ENCODE data around the gene HTD2.
A peak's percentile ranks its signal among the peaks of the same experiment; 100 is the strongest.
"Not testable (repeated sequence)": the region's sequence is repeated elsewhere in the genome, so short reads cannot be mapped to it uniquely, and the experiment has no call there.

HTD2 gene

DNA sequence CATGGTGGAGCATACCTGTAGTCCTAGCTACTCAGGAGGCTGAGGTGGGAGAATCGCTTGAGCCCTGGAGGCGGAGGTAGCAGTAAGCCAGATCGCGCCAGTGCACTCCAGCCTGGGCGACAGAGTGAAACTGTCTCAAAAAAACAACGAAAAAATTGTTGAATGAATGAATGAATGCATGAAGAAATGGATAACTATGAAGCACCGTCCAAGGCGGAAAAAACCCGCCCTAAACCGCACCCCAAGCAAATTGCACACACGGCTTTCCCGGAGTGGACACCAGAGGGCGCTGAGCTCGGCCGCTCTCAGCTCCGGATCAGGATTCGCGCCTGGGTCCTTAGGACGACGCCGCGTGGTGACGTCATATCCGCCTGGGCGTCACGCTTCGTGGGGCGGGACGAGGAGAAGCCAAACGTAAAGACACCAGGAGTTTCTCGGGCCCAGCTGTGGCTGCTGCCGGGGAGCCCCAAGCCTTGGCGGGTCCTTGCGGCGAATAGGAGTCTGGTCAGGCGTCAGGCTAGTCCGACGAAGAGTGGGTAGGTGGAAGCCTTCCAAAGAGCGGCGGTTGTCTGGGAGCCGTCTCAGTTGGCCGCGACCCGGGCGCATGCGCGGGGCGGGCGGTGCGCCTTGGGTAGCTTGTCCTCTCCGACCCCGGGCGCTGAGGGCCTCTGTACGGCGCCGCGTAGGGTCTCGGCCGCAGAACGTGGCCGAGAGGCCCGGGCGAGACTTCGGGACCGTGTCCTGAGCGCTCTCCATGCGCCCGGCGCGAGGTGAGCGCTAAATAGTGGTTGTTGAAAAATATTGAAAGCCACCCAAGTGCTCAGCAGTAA lies at the start of gene HTD2, which contains the start of gene RPP14:
HTD2 (plus strand) TSS at position 639 of the 830 bp plus-strand sequence. CDS start 11,094 bp downstream, outside the sequence.
RPP14 (plus strand) TSS at position 364 of the 830 bp plus-strand sequence. CDS start 4,085 bp downstream, outside the sequence.
- no peak for TF ChIP-seq Cebpa-rat (IDR thresholded peaks at IDR 0.05)
- Histone ChIP-seq H3K4me3 (peak within 1 kb of the TSS; percentile 84), H3K27me3 (no peaks in the 10 kb centered on the region), H3K4me1 (peaks cover 21% of the 10 kb centered on the region), H3K9ac (peak within 1 kb of the TSS; percentile 94), H3K27ac (peak within 1 kb of the TSS; percentile 97), H3K9me3 (peaks cover 9% of the 10 kb centered on the region), H3K4me2 (peak within 1 kb of the TSS; percentile 91), H3K36me3 (peaks cover 32% of the 10 kb centered on the region), H4K20me1 (peaks cover 40% of the 10 kb centered on the region)

DNA sequence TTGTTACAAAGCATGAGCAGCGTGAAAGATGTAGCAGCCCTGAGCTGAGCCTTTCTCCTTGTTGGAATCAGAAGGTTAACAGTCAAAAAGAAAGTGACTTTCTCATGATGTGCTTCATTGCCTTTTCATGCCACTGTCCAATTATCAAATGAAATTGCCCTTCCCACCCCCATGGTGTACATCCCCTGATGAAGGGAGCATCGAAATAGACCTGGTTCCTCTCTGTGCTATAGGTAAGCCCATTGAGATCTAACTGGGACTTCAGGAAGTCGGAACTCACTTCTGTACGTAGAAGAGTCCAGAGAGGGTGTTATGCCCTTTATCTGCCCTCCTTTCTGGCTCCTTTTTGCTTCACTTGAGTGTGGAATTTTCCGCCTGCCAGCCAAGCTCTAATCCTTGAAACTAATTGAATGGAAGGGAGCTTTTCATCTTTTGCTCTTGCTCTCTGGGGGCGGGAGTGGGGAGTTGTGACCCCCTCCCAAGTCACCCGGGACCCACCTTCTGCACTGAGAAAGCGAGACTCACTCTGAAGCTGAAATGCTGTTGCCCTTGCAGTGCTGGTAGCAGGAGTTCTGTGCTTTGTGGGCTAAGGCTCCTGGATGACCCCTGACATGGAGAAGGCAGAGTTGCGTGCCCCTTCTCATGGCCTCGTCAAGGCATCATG lies 47.8 kb upstream of the HTD2 start:
- Histone ChIP-seq H3K9ac (no peak overlapping the region), H3K4me3 (no peak overlapping the region), H3K4me1 (no peaks in the 10 kb centered on the region), H4K20me1 (no peaks in the 10 kb centered on the region), H3K9me3 (no peaks in the 10 kb centered on the region), H3K4me2 (no peak overlapping the region), H3K27me3 (no peaks in the 10 kb centered on the region), H3K27ac (no peak overlapping the region), H3K36me3 (peaks cover 30% of the 10 kb centered on the region)
- no peak for TF ChIP-seq Cebpa-rat (IDR thresholded peaks at IDR 0.05)

DNA sequence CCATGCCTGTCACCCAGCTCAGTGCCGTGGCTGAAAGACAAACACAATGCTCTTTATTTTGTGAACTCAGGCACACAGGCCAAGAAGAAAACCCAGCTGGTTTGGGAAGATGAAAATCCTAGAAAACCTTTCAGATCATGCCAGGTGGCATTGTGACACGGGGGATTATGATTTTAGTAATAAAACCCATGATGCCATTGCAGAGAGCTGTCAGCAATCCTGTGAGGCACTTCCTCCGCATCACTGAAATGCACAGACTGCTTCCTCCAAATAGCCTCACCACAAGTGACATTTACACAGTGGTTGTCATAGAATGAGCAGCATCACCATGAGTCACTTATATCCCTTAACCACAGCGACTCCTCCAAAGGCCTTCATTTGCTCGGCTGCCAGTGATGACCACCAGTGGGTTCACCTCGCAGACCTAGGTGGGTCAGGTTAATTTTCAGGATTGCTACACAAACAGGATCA lies 46.0 kb upstream of the HTD2 start:
- H3K4me2 ChIP-seq, result no peak overlapping the region
- no peaks in the 10 kb centered on the region for H3K27me3 ChIP-seq
- no peak overlapping the region for H3K4me3 ChIP-seq
- no peaks in the 10 kb centered on the region for H3K4me1 ChIP-seq
- H3K9ac ChIP-seq, result no peak overlapping the region
- H3K36me3 ChIP-seq, result peaks cover 30% of the 10 kb centered on the region
- no peaks in the 10 kb centered on the region for H3K9me3 ChIP-seq
- TF ChIP-seq Cebpa-rat (IDR thresholded peaks at IDR 0.05), result no peak
- no peaks in the 10 kb centered on the region for H4K20me1 ChIP-seq
- H3K27ac ChIP-seq, result no peak overlapping the region

DNA sequence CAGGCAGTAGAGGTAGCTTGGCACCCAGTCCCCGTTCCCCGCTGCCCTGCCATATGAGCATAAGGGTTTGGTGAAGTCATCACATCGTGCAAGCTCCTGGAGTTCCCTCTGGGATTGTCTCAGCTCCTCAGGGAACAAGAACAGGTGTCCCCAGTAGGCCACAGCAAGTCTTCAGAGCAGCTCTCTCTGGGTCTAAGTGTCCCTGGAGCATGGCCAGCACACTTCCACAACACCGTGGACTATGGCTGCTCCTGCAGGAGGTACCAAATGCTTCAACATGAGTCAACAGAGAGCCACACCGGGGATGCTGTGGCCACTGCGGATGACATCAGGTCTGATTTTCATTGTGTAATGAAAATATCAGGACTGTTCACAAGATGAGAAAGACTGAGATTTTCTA lies 45.6 kb upstream of the HTD2 start:
- no peak overlapping the region for H3K4me3 ChIP-seq
- TF ChIP-seq Cebpa-rat (IDR thresholded peaks at IDR 0.05), result no peak

DNA sequence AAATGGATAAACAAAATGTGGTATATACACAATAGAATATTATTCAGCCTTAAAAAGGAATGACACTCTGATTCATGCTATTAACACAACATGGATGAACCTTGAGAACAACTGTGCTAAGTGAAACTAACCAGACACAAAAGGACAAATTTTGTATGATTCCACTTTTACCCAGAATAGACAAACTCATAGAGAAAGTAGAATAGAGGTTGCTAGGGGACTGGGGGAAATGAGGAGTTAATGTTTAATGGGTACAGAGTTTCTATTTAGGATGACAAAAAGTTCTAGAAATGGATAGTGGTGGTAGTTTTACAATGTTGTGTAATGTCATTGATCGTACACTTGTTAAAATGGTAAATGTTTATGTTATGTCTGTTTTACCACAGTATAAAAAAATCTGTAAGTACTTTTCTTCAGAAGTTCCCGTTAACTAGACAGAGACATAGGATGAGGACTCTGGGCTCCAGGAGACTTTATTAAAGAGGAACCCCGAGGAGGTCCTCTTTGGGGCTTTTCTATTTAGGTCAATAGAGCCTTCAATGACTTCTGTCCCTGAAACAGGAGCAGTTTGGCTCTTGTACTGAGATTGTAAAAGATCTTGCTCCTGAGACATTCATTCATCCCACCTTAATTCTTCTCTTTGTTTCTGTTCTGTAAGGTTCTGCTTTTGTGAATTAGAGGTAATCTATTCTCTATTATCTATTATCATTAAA lies 44.2 kb upstream of the HTD2 start:
- no peak for TF ChIP-seq Cebpa-rat (IDR thresholded peaks at IDR 0.05)
- no peaks in the 10 kb centered on the region for H3K27me3 ChIP-seq

More for the DNA sequence above, 45.6 kb upstream of the HTD2 start:
- H3K27me3 ChIP-seq, result no peaks in the 10 kb centered on the region
- no peak overlapping the region for H3K27ac ChIP-seq
- no peaks in the 10 kb centered on the region for H4K20me1 ChIP-seq
- peaks cover 30% of the 10 kb centered on the region for H3K36me3 ChIP-seq
- no peak overlapping the region for H3K4me2 ChIP-seq
- no peak overlapping the region for H3K9ac ChIP-seq
- H3K9me3 ChIP-seq, result no peaks in the 10 kb centered on the region
- H3K4me1 ChIP-seq, result no peaks in the 10 kb centered on the region

DNA sequence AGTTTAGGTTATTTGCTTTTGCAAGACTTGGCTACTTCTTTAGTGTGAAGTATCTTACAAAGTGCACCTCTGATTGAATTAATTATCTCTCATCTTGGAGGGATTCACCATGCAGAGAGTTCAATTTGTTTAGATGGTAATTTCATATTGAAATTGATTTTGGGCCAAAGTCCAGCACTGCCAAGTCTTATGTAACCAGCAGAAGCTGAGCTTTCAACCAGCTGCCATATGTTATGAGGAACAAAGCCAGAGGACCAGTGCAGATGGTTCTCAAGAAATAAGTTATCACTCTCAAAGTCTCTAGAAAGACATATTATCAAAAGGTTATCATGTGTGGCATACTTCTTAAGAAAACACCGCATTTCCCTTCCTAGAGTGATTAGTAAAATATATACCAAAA lies 39.7 kb upstream of the HTD2 start:
- Histone ChIP-seq H3K27ac (no peak overlapping the region), H3K4me1 (no peaks in the 10 kb centered on the region), H3K9ac (no peak overlapping the region), H3K9me3 (no peaks in the 10 kb centered on the region), H3K4me2 (no peak overlapping the region), H3K36me3 (peaks cover 18% of the 10 kb centered on the region), H3K4me3 (no peak overlapping the region), H3K27me3 (no peaks in the 10 kb centered on the region), H4K20me1 (no peaks in the 10 kb centered on the region)
- no peak for TF ChIP-seq Cebpa-rat (IDR thresholded peaks at IDR 0.05)

More for the DNA sequence above, 44.2 kb upstream of the HTD2 start:
- H3K9me3 ChIP-seq, result no peaks in the 10 kb centered on the region
- no peak overlapping the region for H3K4me2 ChIP-seq
- no peak overlapping the region for H3K4me3 ChIP-seq
- no peaks in the 10 kb centered on the region for H4K20me1 ChIP-seq
- no peaks in the 10 kb centered on the region for H3K4me1 ChIP-seq
- no peak overlapping the region for H3K9ac ChIP-seq
- no peak overlapping the region for H3K27ac ChIP-seq
- peaks cover 23% of the 10 kb centered on the region for H3K36me3 ChIP-seq

DNA sequence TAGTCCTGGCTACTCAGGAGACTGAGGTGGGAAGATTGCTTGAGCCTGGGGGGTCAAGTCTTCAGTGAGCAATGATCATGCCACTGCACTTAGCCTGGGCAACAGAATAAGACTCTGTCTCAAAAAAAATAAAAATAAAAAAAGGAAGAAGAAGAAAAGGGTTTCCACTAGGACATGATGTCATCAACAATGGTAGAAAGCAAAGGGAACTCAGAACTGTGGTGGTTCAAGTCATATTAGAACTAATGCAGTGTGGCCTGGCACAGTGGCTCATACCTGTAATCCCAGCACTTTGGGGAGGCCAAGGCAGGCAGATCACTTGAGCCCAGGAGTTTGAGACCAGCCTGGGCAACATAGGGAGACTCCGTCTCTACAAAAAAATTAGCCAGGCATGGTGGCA lies 38.8 kb upstream of the HTD2 start:
- not testable (repeated sequence) for H3K4me2 ChIP-seq, H3K27ac ChIP-seq, H4K20me1 ChIP-seq, H3K27me3 ChIP-seq, H3K4me1 ChIP-seq, H3K9me3 ChIP-seq, H3K4me3 ChIP-seq, H3K9ac ChIP-seq
- peaks cover 18% of the 10 kb centered on the region for H3K36me3 ChIP-seq

DNA sequence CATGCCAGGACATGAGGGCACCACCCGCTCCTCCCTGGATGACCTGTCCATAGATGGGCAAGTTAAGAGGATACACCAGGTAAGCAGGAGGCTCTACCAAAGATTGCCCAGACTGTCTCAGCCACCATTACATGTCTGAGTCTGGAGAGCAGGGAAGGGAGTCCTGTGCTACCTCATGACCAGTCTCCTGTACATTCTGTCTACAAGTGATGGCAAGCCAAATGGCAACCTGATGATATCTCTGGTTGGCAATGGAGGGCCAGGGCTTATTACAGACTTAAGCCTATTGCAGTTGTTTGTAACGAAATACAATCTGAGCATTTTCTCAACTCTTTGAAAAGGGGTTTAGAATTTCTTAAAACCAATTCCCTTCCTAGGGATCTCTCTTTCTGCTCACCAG lies 37.0 kb upstream of the HTD2 start:
- Histone ChIP-seq H3K4me2 (no peak overlapping the region), H3K4me3 (no peak overlapping the region), H3K27ac (no peak overlapping the region), H3K27me3 (no peaks in the 10 kb centered on the region), H3K36me3 (peaks cover 29% of the 10 kb centered on the region), H3K9me3 (no peaks in the 10 kb centered on the region; the same call in 1 of the 2 replicates), H3K9ac (no peak overlapping the region), H4K20me1 (no peaks in the 10 kb centered on the region), H3K4me1 (no peaks in the 10 kb centered on the region)
- TF ChIP-seq Cebpa-rat (IDR thresholded peaks at IDR 0.05), result no peak

DNA sequence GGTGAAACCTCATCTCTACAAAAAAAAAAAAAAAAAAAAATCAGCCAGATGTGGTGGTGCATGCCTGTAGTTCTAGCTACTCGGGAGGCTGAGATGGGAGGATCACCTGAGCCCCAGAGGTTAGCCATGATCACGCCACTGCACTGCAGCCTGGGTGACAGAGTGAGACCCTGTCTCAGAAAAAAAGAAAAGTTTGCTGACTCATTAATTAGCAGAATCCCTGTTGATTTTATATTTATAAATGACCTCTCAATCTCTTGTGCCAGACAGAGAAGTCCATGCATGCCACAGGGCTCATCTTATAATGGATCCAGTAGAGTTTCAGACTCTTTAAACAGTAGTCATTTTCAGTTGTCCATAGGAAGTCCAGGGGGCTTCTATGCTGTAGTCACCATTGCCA lies 35.8 kb upstream of the HTD2 start:
- H3K36me3 ChIP-seq, result peaks cover 39% of the 10 kb centered on the region
- no peaks in the 10 kb centered on the region for H4K20me1 ChIP-seq
- no peak for TF ChIP-seq Cebpa-rat (IDR thresholded peaks at IDR 0.05)
- no peaks in the 10 kb centered on the region for H3K4me1 ChIP-seq
- H3K27ac ChIP-seq, result no peak overlapping the region
- H3K27me3 ChIP-seq, result no peaks in the 10 kb centered on the region
- H3K9ac ChIP-seq, result no peak overlapping the region
- H3K9me3 ChIP-seq, result no peaks in the 10 kb centered on the region; the same call in 1 of the 2 replicates
- H3K4me3 ChIP-seq, result no peak overlapping the region
- H3K4me2 ChIP-seq, result no peak overlapping the region

Data from BLaER1 (cell line).